IPS-20b (cell line): ENCODE results near the gene PLXNA1.

Experiments used
- H3K27ac ChIP-seq: one replicate; pipeline ENCODE4 v1.5.1; 2013; ENCODE audit warnings: low read length
- H3K27me3 ChIP-seq: 2 replicates; pipeline ENCODE4 v1.6.1; 2013; ENCODE audit warnings: mild to moderate bottlenecking, low read length, inconsistent platforms; ENCODE audit not compliant: insufficient read depth
- H3K36me3 ChIP-seq: 2 replicates; pipeline ENCODE4 v1.6.1; 2013; ENCODE audit warnings: low read depth, mild to moderate bottlenecking, inconsistent platforms, low read length, moderate library complexity; ENCODE audit not compliant: insufficient read depth
- H3K4me1 ChIP-seq: 2 replicates; pipeline ENCODE4 v1.6.1; 2013; ENCODE audit warnings: mild to moderate bottlenecking, control low read depth, inconsistent platforms, low read length, moderate library complexity; ENCODE audit not compliant: insufficient read depth
- H3K4me3 ChIP-seq: 2 replicates; pipeline ENCODE4 v1.5.1; 2013; ENCODE audit warnings: mild to moderate bottlenecking, low read length, inconsistent platforms
- H3K9ac ChIP-seq: 2 replicates; pipeline ENCODE4 v1.6.1; 2013; ENCODE audit warnings: low read depth, mild to moderate bottlenecking, inconsistent platforms, low read length, moderate library complexity
- H3K9me3 ChIP-seq: 2 replicates; pipeline ENCODE4 v1.6.1; 2013; ENCODE audit warnings: mild to moderate bottlenecking, low read depth, low read length, inconsistent platforms; ENCODE audit not compliant: insufficient read depth

The PLXNA1 gene

DNA sequence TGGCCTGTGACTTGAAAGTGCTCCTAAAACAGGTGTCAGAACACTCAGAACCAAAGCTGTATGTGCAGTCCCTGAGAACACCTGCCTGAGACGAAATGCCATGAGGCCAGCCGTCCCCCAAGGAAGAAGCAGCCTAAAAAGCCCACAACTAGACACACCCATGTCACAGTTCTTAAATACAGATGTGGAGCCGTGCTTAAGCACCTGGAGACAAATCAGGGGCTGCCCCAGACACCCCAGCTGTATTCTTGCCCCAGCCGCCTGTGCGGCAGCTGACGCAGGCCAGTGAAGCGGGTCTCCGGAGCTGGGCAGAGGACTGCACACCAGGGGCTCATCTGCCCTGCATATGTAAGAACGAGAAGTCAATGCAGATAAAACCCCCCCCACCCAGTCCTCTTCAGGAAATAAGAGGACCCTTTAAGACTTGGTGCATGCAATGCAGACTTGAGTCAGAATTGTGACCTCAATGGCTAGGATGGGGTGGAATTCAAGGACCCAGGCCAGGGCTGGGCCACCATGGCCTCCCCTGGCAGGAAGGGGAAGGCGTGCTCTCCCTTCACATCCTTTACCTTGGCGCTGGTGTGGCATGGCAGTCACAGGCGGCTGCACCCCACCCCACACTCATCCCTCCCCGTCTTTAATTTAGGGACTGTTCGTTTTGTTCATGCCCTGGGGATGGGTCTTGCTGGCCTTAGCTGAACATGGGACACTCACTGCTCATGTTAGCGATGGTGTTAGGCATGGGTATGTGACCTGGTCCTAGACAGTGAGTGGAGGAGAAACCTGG is 27.7 kb upstream of the PLXNA1 start:
- H3K4me1 ChIP-seq = peaks cover 5% of the 10 kb centered on the region
- no peak overlapping the region for H3K27ac ChIP-seq
- no peaks in the 10 kb centered on the region for H3K9me3 ChIP-seq

DNA sequence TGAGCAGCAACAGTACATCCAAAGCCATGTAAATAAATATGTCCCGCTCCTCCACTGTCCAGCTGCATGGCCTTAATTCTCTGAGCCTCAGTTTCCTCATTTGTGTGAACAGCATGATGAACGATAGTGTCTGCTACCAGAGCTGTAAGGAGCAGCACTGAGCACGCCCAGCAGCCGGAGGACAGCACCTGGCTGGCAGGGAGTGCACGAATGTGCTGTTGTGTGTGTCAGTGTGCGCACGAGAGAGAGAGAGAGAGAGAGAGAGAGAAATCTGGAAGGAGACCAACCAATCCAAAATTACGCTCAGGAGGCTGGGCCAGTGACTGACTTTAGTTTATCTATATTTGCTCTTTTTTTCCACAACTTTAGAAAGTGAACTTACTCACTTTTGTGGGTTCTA is 26.6 kb upstream of the PLXNA1 start:
- H3K4me1 ChIP-seq = peaks cover 9% of the 10 kb centered on the region
- no peak overlapping the region for H3K27ac ChIP-seq
- no peaks in the 10 kb centered on the region for H3K27me3 ChIP-seq
- no peaks in the 10 kb centered on the region for H3K36me3 ChIP-seq
- H3K4me3 ChIP-seq = no peak overlapping the region
- no peaks in the 10 kb centered on the region for H3K9me3 ChIP-seq
- no peak overlapping the region for H3K9ac ChIP-seq

More for the DNA sequence above, 27.7 kb upstream of the PLXNA1 start:
- no peaks in the 10 kb centered on the region for H3K27me3 ChIP-seq
- H3K4me3 ChIP-seq = no peak overlapping the region
- no peak overlapping the region for H3K9ac ChIP-seq
- H3K36me3 ChIP-seq = no peaks in the 10 kb centered on the region

GRCh38 chr3:126956866-126957650 is 25.9 kb upstream of the PLXNA1 start:
- H3K27me3 ChIP-seq = no peaks in the 10 kb centered on the region
- no peaks in the 10 kb centered on the region for H3K36me3 ChIP-seq
- H3K9ac ChIP-seq = no peak overlapping the region
- no peak overlapping the region for H3K4me3 ChIP-seq
- H3K9me3 ChIP-seq = no peaks in the 10 kb centered on the region
- no peak overlapping the region for H3K27ac ChIP-seq
- H3K4me1 ChIP-seq = peaks cover 9% of the 10 kb centered on the region

DNA sequence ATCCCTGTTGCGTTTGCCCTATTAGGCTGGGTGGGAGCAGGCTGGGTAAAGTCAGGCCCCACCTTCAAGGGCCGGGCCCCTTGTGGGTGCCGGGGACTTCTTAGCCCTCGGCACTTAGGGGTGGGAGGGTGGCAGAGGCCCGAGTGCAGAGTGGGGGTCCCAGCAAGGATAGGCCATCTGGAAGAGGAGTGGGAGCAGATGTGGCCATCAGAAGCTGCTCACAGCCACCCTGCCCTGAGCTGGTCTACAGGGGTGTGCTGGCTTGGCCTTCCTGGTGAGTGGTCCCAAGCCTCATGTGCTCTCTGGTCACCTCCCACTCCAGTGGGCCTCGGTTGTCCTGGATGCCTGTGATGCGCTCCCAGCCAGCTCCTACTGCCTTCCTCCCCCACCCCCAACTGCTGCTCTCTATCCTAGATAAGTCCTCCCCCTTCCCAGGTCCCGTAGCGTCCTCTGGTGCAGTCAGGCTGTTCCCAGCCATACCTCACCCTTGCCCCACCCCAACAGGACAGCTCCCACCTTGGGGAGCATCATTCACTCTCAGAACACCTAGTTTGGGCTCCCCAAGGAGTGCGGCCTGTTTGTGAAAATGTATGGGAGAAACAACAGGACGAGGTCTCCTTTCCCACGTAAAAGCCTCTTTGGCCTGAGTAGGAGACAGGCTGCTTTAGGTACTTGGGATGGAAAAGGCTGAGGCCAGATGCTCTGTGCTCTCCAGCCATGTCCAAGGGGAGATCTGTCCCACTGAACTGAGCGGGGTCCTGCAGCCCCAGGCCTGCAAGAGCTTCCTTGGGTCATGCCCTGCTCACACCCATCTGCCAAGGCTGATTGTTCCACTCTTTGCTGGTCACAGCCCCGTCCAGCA is 24.9 kb upstream of the PLXNA1 start:
- H3K4me3 ChIP-seq = no peak overlapping the region
- H3K27me3 ChIP-seq = no peaks in the 10 kb centered on the region
- H3K4me1 ChIP-seq = peaks cover 9% of the 10 kb centered on the region
- H3K27ac ChIP-seq = no peak overlapping the region
- no peaks in the 10 kb centered on the region for H3K9me3 ChIP-seq
- H3K9ac ChIP-seq = no peak overlapping the region
- no peaks in the 10 kb centered on the region for H3K36me3 ChIP-seq

DNA sequence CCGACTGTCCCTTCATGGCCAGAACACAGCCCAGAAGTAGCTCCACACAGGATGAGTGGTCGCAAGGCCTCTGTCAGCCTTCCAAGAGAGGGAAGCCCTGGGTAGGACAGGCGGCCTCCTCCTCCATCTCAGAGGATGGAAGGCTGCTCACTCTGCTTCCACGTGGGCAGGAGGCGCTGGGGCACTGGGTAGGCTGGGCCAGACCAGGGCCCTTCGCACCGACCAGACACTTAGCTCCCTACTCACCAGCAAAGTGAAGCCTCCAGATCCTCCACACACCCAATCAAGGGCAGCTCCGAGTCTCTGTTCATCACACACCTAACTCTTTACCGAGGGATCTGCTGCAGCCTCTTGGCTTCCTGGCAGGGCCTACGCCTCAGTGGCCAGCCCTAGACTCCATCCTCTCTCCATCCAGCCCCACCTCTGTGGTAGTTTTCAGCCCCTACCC is 24.3 kb upstream of the PLXNA1 start:
- Histone ChIP-seq H3K4me1 (peaks cover 9% of the 10 kb centered on the region), H3K27me3 (no peaks in the 10 kb centered on the region), H3K36me3 (no peaks in the 10 kb centered on the region), H3K9me3 (no peaks in the 10 kb centered on the region), H3K27ac (no peak overlapping the region), H3K9ac (no peak overlapping the region), H3K4me3 (no peak overlapping the region)

- Histone ChIP-seq H3K27ac (no peak overlapping the region), H3K4me1 (peaks cover 9% of the 10 kb centered on the region), H3K9ac (peak overlapping the region; percentile 16; the same call in 1 of the 2 replicates)
Observed at GRCh38 chr3:126959136-126959920, 23.6 kb upstream of the PLXNA1 start.

GRCh38 chr3:126959921-126960603 is 22.9 kb upstream of the PLXNA1 start:
- Histone ChIP-seq H3K36me3 (no peaks in the 10 kb centered on the region), H3K27me3 (no peaks in the 10 kb centered on the region), H3K4me3 (no peak overlapping the region), H3K9me3 (no peaks in the 10 kb centered on the region), H3K27ac (no peak overlapping the region), H3K9ac (peak overlapping the region; percentile 16), H3K4me1 (peaks cover 9% of the 10 kb centered on the region)

More at GRCh38 chr3:126959136-126959920, 23.6 kb upstream of the PLXNA1 start:
- Histone ChIP-seq H3K4me3 (no peak overlapping the region), H3K9me3 (no peaks in the 10 kb centered on the region), H3K27me3 (no peaks in the 10 kb centered on the region), H3K36me3 (no peaks in the 10 kb centered on the region)

GRCh38 chr3:126960604-126960995 is 22.3 kb upstream of the PLXNA1 start:
- Histone ChIP-seq H3K4me3 (no peak overlapping the region), H3K9ac (0 out of 2 replicates have a peak overlapping the region, but pooled peaks have one; percentile 16), H3K9me3 (no peaks in the 10 kb centered on the region), H3K36me3 (no peaks in the 10 kb centered on the region), H3K27ac (no peak overlapping the region), H3K4me1 (peaks cover 9% of the 10 kb centered on the region), H3K27me3 (no peaks in the 10 kb centered on the region)

- Histone ChIP-seq H3K27ac (no peak overlapping the region), H3K36me3 (no peaks in the 10 kb centered on the region), H3K4me3 (no peak overlapping the region), H3K27me3 (no peaks in the 10 kb centered on the region), H3K4me1 (peaks cover 9% of the 10 kb centered on the region), H3K9me3 (no peaks in the 10 kb centered on the region), H3K9ac (no peak overlapping the region)
Observed at GRCh38 chr3:126961191-126961790, 21.6 kb upstream of the PLXNA1 start.

DNA sequence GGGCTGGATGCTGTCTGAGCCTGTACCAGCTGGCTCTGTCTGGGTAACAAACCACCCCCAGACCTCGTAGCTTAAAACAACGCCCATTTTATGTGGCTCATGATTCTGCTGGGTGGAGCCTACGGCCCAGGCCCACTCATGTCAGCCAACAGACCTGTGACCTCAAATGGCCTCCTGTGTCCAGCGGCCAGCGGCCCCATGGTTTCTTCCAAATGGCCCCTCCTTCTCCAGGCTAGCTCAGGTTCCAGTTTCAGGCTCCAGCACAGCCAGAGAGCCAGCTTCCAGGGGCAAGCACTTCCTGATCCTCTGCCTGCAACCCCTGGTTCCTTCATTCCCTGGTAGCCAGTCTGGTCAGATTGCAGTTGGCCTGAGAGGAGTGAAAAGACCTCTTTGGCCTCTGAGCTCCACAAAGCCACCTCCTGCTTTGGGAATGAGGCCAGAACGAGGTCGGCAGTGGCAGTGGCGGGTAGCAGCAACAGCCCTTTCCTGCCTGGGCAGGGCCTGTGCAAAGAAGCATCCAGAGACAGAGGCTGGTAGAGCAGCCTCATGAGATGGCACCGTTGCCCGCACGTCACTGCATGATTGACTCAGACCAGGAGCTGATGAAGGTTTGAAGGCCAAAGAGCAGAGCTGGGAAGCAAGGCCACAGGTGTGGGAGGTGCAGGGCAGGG is 21.0 kb upstream of the PLXNA1 start:
- no peak overlapping the region for H3K27ac ChIP-seq
- H3K4me3 ChIP-seq = no peak overlapping the region
- no peak overlapping the region for H3K9ac ChIP-seq
- H3K36me3 ChIP-seq = no peaks in the 10 kb centered on the region
- H3K4me1 ChIP-seq = peaks cover 9% of the 10 kb centered on the region
- H3K27me3 ChIP-seq = no peaks in the 10 kb centered on the region
- H3K9me3 ChIP-seq = no peaks in the 10 kb centered on the region
